GM19468 (cell line): ENCODE measurements around the gene PGM2L1.
"Not testable (repeated sequence)": the region's sequence is repeated elsewhere in the genome, so short reads cannot be mapped to it uniquely, and the experiment has no call there.

Source experiments
- ATAC-seq: cut with Tn5 transposase; IDR thresholded peaks from one replicate; pipeline ENCODE4 v1.9.1; 2021; ENCODE audit warnings: mild to moderate bottlenecking, moderate library complexity, moderate number of reproducible peaks; ENCODE audit not compliant: unreplicated experiment; ENCODE audit errors: extremely low read depth

The PGM2L1 gene

DNA sequence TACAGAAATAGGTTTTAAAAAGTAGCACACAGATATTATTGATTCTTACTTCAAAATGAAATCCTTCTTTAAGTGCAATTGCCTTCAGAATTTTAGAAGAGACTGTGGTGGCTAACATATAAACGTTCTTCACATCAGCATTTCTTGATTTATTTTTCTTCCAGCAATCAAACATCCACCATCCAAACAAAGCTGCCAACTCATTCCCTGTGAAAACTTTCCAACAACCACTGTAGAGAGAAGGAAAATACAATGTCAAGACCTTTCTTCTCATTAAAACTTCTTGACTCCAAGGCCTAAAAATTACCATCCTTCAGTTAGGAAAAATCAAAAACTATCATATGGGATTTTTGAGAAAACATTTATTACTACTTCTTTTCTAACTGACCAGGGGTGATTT lies 52.8 kb downstream of the PGM2L1 start:
- ATAC-seq: no peak

DNA sequence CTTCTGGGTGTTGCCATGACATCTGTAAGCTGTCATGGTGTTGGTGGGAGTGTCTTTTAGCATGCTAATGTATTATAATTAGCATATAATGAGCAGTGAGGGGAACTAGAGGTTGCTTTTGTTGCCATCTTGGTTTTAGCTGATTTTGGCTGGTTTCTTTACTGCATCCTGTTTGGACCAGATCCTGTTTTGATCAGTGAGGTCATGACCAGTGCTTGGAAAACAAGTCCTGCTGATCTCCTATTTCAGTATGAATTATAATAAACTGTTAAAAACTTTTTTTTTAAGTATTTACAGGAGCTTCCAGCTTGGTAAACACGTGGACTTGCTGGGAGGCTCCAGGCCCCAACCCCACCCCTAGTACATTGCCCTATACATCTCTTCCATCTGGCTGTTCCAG lies 56.3 kb downstream of the PGM2L1 start:
- ATAC-seq: no peak

DNA sequence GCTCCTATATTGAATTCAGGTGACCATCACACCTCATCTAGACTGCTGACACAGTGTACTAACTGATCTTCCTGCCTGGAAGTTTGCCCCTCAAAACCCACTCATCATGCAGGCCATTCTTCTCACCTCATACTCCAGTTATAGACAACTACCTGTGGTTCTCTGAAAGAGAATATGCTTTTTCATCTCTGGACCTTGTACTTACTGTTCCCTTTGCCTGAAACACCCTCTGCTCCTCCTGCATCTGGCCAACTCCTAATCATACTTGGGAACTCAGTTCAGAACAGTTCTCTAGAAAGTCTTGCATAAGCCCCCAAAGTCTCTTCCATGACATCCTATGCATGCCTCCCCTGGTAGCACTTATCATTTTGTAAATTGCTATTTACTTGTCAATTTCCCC lies 58.6 kb downstream of the PGM2L1 start:
- ATAC-seq: no peak

DNA sequence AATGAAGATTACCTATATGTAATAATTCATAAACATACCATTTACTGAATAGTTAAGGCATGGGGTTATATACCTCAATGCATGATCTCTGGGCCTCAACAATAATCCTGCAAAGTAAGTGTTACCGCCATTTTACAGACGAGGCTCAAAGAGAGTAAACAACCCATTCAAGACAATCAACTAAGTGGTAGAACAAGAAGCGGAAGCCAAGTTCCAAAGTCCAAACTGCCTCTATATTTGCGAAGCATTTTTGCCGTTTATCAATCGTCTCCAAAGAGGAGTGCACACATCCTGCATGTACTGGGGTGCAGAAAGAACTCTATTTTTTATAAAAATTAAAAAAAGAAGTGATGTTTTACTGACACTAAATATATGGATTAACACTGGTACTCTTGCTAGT lies 59.3 kb downstream of the PGM2L1 start:
- no peak for ATAC-seq

DNA sequence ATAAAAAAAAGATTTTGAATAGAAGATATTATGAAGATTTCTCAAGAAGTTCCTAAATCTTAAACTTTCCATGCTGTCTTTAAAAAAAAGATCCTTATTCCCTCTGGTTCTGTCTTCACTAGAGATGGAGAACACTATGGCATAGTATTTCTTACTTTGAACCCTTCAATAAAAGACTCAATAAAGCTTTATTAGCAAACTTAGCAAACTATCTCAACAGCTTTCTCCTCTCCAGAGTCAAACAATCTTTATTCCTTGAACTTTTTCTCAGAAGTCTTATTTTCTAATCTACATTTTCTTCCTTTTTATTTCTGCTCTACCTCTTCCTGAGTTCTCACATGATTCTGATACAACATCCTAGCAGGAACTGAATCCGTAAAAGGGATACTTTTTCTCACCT lies 65.0 kb downstream of the PGM2L1 start:
- ATAC-seq: no peak

DNA sequence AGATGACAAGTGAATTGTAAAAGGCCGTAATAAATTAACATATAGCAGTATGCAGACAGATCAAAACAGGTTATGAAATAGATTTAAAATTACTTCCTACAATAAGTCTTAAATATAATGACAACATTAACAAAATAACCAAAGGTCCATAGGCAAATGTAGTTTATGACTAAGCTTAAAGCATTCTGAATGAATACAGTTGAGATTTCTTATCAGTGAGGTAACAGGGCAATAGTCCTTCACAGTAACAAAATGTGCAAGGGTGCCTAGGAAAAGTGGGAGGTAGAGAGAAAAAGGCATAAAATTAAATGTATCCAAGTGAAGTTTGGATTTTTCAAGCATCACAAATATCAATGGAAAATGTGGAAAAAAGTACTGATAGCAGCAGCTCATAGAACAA lies 65.9 kb downstream of the PGM2L1 start:
- no peak for ATAC-seq

DNA sequence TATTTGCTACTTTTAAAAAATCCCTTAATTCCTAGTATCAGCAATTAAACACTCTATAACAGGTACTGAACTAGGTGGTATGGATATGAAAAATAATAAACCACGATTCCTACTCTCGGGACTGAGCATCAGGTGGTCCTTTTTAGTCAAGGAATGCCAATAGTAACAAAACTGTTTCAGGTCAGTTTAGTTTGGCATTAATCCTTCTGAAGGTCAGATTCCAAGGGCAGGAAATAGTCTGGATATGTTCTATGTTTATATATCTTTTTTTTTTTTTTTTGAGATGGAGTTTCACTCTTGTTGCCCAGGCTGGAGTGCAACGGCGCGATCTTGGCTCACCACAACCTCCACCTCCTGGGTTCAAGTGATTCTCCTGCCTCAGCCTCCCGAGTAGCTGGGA lies 67.2 kb downstream of the PGM2L1 start:
- not testable (repeated sequence) for ATAC-seq

DNA sequence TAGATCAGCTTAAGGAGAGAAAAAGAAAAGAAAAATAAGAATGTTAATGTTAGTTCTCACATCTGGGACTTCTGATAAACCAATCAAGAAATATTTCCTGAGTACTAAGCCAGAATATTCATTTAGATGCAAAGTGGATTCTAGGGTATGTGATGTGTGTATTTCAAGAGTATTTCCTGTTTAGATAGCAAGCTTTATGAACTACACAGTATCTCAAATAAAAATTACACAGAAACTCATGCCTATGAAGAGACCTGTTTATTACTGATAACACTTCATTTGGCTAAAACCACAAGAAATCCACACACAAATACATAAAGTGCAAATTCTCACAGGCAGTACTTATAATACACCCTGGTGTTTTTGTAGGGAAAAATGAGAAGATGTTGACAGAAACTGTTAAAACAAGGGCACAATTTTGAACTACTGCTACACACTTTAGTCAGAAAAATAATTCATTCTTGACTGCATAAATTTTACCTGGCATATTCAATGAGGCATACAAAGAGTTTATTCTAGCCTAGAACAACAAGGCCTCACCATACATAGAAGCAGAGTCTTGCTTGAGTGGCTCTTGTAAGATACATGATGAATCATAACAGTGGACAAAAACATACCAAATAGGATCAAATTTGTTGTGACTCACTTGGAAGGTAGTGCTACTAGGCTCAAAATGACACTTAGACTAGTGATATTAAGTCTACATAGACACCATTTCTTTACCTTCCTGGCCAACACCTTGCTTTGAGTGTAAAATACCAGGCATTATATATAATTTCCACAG lies 68.0 kb downstream of the PGM2L1 start:
- ATAC-seq: no peak

DNA sequence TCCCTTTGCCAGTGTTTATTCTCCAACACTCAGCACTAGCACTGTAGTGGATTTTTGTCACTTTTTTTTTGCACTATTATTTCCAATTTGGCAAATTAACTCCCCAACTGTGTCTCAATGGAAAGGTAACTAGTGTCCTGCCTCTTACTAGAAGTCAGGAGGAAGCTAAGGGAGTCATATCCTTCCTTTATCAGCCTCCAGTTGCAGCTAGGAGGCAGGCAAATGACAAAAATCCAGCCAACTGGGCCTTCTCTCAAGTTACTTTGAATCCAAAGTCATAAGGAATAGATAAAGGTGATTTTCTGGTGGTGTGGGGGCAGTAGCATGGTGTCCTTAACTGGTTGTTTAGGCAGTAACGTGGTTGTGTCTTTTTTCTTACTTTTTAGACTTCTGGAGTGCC lies 71.2 kb downstream of the PGM2L1 start:
- ATAC-seq: no peak

DNA sequence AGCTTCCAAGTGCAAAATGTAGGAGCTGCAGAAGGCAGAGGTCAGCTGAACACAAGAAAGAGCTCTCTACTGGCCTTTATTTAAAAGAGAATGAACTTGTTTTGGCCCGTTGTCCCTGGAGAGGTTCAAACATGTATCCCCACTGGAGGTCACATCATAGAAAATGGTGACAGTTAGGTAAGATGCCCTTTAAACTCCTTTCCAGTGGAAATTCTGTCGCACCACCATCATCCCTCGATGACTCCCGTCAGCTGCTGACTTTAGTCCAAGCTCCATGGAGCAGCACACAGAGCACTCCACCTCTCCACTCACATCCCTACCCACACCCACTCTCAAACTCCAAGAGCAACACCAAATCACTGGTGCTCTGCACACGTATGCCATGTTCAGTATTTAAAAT lies 71.6 kb downstream of the PGM2L1 start:
- ATAC-seq: no peak

DNA sequence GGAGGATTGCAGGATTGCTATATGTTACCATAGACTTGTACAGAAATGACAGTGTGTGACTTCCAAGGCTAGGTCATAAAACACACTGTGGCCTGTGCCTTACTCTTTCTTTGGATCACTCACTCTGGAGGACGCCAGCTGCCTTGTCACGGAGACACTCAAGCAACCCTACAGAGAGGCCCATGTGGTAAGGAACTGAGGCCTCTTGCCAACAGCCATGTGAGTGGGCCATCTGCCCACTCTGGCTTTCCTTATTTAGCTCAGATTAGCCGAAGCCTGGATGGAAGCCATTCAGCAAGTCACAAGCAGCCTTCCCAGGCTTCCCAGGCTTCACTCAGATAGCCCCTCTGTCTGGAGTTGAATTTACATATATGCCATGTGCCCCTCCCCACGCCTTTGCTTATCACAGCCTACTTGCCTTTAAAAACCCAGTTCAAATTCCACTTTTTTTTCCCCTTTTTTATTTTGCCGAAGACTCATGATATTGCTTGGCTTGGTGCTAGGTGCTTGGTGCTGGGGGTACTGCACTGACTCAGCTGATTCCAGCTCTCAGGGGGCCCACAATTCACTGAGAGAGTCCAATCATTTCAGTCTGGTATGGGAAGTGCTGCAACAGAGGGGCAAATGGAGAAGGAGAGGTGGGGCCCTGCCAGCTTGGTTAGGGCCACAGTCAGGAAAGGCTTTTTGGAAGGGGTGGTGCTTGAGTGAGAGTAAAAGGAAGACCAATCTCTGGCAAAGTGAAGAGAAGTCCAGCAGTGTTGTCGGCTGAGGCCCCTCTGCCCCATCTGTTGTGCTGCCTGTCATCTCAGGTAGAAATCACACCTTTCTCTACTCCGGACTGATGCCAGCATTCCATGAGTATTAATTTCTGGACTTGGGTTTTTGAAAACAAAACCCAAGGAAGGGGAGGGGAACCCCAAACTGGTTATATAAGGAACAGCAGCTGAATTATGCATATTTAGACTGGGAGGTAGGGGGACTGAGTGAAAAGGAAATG lies 72.3 kb downstream of the PGM2L1 start:
- no peak for ATAC-seq

DNA sequence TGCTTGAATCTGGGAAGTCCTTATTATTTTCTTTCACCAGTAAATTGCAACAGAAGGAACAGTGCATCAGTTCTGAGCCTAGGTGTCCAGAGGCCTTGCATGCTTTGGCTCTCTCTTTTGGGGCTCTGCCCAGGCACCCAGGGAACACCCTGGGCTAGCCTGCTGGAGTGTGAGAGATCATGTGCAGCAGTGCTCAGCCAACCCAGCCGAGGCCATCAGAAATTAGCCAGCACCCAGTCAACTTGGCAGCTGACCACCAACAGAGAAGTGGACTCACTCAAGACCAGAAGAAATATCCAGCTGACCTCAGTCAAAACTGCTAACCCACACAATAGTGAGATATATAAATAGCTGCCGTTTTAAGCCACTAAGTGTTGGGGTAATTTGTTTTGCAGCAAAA lies 75.6 kb downstream of the PGM2L1 start:
- ATAC-seq: no peak

DNA sequence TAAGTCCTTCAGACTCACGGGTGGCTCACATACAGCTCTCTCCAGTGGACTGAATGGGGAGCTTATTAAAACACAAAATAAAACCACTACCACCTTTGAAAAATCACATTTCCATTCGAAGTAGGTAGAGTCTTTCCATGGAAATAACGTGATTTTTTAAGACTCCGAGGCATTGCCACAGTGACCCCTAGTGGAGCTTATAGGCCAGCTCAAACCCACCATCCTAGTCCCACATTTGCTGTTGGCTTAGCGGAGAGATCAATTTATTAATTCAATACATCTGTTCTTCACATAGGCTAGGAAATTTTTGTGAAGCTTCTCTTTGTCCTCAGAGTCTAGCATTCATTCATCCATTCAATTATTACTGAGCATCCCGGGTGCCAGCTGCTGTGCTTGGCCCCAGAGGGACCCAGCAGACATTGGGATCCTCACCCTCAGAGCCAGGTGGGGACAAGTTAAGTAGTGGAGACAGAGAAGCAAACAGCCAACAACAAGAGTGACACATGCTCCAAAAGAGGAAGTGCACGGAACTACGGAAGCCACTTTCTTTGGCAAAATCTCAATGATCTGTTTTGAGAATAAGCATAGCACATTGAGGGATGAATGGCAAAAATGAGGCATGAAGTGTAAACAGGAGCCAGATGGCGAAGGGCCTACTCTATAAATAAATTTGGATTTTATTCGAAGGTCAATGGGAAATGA lies 76.6 kb downstream of the PGM2L1 start:
- no peak for ATAC-seq

DNA sequence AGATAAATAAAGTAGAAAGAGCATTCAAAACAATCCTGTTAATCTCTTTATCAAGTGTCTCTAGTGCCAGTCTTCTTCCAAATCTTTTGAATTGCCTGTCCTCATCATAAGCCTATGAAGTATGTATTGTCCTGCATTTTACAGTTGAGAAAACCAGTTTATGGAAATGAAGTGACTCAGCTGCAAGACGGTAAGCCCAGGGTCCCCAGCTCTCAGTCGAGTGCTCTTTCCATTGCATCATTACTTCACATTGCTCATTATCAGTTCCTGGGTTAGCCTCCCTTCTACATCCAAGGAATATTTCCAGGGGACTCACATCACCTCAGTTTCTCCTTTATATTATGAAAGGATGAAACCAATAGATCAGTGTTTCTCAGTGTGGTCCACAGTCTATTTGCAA lies 77.7 kb downstream of the PGM2L1 start:
- no peak for ATAC-seq

DNA sequence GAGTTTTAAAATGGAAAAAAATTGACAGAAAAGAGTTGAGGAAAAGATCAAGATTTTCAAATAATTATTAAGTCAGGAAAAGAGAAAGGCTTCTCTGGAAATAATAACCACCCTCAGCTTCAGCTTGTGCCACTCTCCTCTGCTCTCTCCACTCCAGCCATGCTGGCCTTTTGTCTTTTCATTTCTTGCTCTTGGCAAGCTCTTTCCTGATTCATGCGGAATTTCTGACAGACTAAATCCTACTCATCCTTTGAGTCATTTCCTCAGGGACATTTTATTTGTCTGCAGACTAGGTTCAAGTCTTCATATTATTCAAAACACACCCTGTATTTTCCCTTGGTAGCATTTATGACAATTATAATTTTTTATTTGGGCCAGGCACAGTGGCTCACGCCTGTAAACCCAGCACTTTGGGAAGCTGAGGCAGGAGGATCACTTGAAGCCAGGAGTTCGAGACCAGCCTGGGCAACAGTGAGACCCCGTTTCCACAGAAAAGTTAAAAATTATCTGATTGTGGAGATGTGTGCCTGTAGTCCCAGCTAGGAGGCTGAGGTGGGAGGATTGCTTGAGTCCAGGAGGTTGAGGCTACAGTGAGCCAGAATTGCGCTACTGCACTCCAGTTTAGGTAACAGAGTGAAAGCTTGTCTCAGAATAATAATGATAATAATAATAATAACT lies 79.0 kb downstream of the PGM2L1 start:
- ATAC-seq: no peak

DNA sequence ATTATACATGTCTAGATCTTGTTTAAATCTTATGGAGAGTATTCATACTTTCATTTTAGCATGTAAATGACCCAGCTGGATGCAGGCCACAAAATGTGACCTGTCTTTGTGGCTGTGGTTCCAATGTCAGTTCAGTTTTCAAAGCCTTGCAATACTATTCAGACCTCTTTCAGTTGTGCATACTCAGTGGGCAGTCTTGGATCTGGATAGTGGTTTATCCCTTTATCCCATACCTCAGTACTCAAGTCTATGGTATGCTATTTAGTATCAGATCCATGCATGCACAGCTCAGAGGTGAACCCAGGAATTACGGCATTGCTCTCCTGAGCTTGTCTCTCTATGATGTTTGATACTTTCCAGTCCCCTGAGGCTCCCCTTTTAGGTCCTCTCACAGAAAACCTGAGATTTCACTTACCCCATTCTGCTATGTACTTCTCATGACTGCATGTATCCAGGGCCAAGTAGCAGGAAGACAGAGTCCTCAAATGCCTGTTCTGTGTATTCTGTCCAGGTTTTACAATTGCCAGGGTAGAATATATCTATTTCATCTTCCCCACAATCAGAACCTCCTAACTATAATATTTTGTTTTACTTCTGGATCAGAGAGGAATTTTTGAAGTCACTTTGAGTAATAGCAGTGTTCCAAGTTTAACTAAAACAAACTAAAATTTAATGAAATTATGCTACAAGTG lies 79.8 kb downstream of the PGM2L1 start:
- no peak for ATAC-seq

DNA sequence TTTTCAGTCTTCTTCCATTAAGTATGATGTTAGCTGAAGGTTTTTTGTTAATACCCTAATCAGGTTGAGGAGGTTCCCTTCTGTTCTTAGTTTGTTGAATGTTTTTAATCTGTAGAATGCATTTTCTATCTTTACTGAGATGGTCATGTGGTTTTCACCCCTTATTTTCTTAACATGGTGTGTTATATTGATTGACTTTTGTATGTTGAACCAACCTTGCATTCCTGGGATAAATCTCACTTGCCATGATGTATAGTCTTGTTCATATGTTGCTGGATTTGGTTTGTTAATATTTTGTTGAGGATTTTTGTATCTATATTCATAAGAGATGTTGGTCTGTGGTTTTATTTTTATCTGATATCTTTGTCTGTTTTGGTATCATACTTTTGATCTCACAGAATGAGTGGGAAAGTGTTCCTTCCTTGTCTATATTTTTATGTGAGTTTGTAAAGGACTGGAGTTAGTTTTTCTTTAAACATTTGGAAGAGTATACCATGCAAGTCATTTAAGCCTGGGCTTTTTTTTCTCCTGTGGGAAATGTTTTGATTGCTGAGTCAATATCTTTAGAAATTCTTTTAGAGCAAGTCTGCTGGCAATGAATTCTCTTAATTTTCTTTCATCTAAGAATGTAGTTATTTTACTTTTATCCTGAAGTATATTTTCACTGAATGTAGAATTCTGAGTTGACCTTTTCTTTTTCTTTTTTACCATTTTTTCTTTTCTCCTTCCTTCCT lies 81.3 kb downstream of the PGM2L1 start:
- no peak for ATAC-seq

DNA sequence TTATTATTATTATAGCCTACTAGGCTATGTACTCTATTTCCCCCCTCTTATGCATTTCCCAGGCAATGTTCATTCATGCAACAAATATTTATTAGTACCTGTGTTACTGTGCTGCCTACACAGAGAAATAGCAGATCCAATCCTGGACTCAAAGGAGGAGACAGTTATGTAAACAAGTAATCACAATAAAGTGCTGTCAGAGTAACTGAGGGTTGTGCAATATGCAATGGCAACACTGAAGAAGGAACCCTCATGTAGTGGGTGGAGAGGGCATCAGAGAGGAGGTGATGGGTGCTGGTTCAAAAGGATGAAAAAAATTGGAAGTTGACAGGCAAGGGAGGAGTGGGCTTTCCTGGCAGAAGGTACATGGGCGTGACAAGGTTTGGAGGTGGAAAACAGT lies 85.9 kb downstream of the PGM2L1 start:
- no peak for ATAC-seq

DNA sequence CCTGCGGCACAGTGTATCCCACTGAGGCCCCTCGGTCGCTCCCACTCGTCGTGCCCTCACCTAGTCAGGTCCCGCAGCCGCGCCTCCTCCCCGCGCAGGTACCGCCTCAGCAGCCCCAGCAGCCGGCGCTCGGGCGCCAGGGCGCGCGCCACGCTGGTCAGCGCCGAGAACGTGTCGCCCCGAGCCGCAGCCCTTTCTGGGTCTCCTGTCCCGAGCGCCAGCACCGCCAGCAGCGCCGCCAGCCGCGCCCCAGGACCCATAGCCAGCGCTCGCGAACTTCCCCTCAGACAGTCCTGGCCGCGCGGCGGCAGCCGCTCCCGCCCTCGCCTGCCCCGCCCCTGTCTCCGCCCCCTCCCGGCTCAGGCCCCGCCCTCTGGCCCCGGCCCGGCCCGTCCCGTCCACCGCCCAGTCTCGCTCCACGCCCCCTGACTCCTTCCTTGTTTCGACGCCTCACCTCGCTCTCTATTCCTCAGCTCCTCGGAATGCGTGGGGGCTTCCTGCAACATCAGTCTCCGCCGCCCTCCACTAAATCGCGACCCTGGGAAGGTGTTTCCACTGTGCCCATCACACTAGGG lies 86.8 kb downstream of the PGM2L1 start, which contains the start of gene P4HA3:
Gene P4HA3 (minus strand): TSS at position 289 of the 575 bp plus-strand sequence. CDS start 29 bp downstream, at position 260.
- no peak for ATAC-seq
